HepG2 (cell line): ENCODE results near the gene STOM. TPM values are rescaled to one million over a fixed set of nuclear protein-coding genes. Genes with fewer than 3 reads are reported as not detected.

ENCODE experiments used
- BHLHE40 ChIP-seq: IDR thresholded peaks from 2 replicates; pipeline ENCODE4 v1.6.1; 2011; ENCODE audit warnings: low read length, improper control_type of control experiment
- CBX2 ChIP-seq, 2 experiments: fragments of 200-600 bp in 1 of 2; sonication (generic); formaldehyde crosslinking in 1 of 2; IDR thresholded peaks; 2 replicates each; pipeline versions ENCODE4 v1.7.0 to v1.8.1; 2018 to 2022; ENCODE audit warnings: low read depth in 2 of 2, low read length in 1 of 2, mild to moderate bottlenecking in 1 of 2, missing genetic modification reagents in 1 of 2
- ELF1 ChIP-seq: sonication (generic); formaldehyde crosslinking; IDR thresholded peaks from 2 replicates; pipeline ENCODE4 v1.4.0; 2020; ENCODE audit warnings: missing genetic modification reagents
- HIVEP1 ChIP-seq: sonication (generic); formaldehyde crosslinking; IDR thresholded peaks from 2 replicates; pipeline ENCODE4 v1.4.0; 2020; ENCODE audit warnings: mild to moderate bottlenecking, missing genetic modification reagents
- KLF13 ChIP-seq: sonication (generic); formaldehyde crosslinking; IDR thresholded peaks from 2 replicates; pipeline ENCODE4 v1.4.0; 2020; ENCODE audit warnings: mild to moderate bottlenecking, missing genetic modification reagents
- MIER2 ChIP-seq: IDR thresholded peaks from 2 replicates; pipeline ENCODE4 v1.6.1; 2016; ENCODE audit warnings: missing biosample characterization, missing genetic modification reagents
- NFIB ChIP-seq: sonication (generic); formaldehyde crosslinking; IDR thresholded peaks from 2 replicates; pipeline ENCODE4 v1.9.0; 2021; ENCODE audit warnings: missing genetic modification reagents, mild to moderate bottlenecking, borderline replicate concordance
- PLRG1 ChIP-seq: fragments of 450-650 bp; conservative IDR thresholded peaks from 2 replicates; pipeline ENCODE4 v1.6.1; 2016
- REXO4 ChIP-seq: sonication (generic); formaldehyde crosslinking; IDR thresholded peaks from 2 replicates; pipeline ENCODE4 v1.8.0; 2022; ENCODE audit warnings: missing genetic modification reagents, mild to moderate bottlenecking, borderline replicate concordance
- RNF2 ChIP-seq: fragments of 450-650 bp; conservative IDR thresholded peaks from 2 replicates; pipeline ENCODE4 v1.6.1; 2016; ENCODE audit warnings: low read depth
- SAP130 ChIP-seq: IDR thresholded peaks from 2 replicates; pipeline ENCODE4 v1.6.1; 2016; ENCODE audit warnings: low read depth
- SIX1 ChIP-seq: sonication (generic); formaldehyde crosslinking; IDR thresholded peaks from 2 replicates; pipeline ENCODE4 v1.4.0; 2020; ENCODE audit warnings: missing genetic modification reagents, borderline replicate concordance
- SNAI1 ChIP-seq: sonication (generic); formaldehyde crosslinking; IDR thresholded peaks from 2 replicates; pipeline ENCODE4 v1.5.0; 2020; ENCODE audit warnings: mild to moderate bottlenecking, missing genetic modification reagents, borderline replicate concordance
- SP1 ChIP-seq, 2 experiments: fragments of 450-650 bp in 1 of 2; sonication (generic) in 1 of 2; formaldehyde crosslinking in 1 of 2; IDR thresholded peaks; 2 replicates each; pipeline versions ENCODE4 v1.4.0 to v1.6.1; 2016 to 2020; ENCODE audit warnings: missing genetic modification reagents in 1 of 2
- SSRP1 ChIP-seq: IDR thresholded peaks from 2 replicates; pipeline ENCODE4 v1.6.1; 2016; ENCODE audit warnings: control low read depth
- TOPORS ChIP-seq: sonication (generic); formaldehyde crosslinking; IDR thresholded peaks from 2 replicates; pipeline ENCODE4 v1.8.0; 2023; ENCODE audit warnings: mild to moderate bottlenecking, missing genetic modification reagents
- ZIK1 ChIP-seq: sonication (generic); formaldehyde crosslinking; IDR thresholded peaks from 2 replicates; pipeline ENCODE4 v1.5.0; 2020; ENCODE audit warnings: mild to moderate bottlenecking, low read depth, missing genetic modification reagents, borderline replicate concordance
- ZNF282 ChIP-seq: fragments of 450-650 bp; IDR thresholded peaks from 2 replicates; pipeline ENCODE4 v1.6.1; 2018; ENCODE audit not compliant: partially characterized antibody
- ZNF616 ChIP-seq: sonication (generic); formaldehyde crosslinking; IDR thresholded peaks from 2 replicates; pipeline ENCODE4 v1.5.0; 2020; ENCODE audit warnings: low read depth, mild to moderate bottlenecking, missing genetic modification reagents
- ZNF672 ChIP-seq: sonication (generic); formaldehyde crosslinking; IDR thresholded peaks from 2 replicates; pipeline ENCODE4 v1.8.1; 2022; ENCODE audit warnings: missing genetic modification reagents
- ZNF83 ChIP-seq: sonication (generic); formaldehyde crosslinking; IDR thresholded peaks from 2 replicates; pipeline ENCODE4 v1.4.0; 2020; ENCODE audit warnings: missing genetic modification reagents, mild to moderate bottlenecking, borderline replicate concordance
- ZNF850 ChIP-seq: sonication (generic); formaldehyde crosslinking; conservative IDR thresholded peaks from 2 replicates; pipeline ENCODE4 v1.9.0; 2021; ENCODE audit warnings: mild to moderate bottlenecking, missing genetic modification reagents
- polyA plus RNA-seq, 8 experiments: library from polyadenylated mRNA; depleted of rRNA in 3 of 8; stranded (reverse) in 7 of 8; unstranded in 1 of 8; fragments of >200 nt; fragmentation: Illumina TruSeq in 4 of 8; extraction: Trizol in 4 of 8; gene quantifications; 2 replicates each; pipeline versions ENCODE4 v1.2.1 to v1.2.3, GENCODE V29; 2011 to 2016; ENCODE audit warnings: low read depth in 4 of 8, missing spikeins in 1 of 8, mixed read lengths in 1 of 8; ENCODE audit not compliant: insufficient read depth in 1 of 8
- total RNA-seq, 5 experiments: library from RNA; depleted of rRNA; stranded (reverse); fragments of >200 nt; fragmentation: Illumina TruSeq; extraction: Trizol; gene quantifications; 2 replicates each; pipeline ENCODE4 v1.2.3, GENCODE V29; 2016; ENCODE audit warnings: low read depth in 1 of 5
- TF ChIP-seq, protein P1 (sequence below): sonication (generic); formaldehyde crosslinking; IDR thresholded peaks from 2 replicates; pipeline ENCODE4 v1.4.0; 2020; ENCODE audit warnings: mild to moderate bottlenecking, missing genetic modification reagents, borderline replicate concordance
- TF ChIP-seq, protein P2 (sequence below): sonication (generic); formaldehyde crosslinking; IDR thresholded peaks from 2 replicates; pipeline ENCODE4 v1.8.0; 2022; ENCODE audit warnings: mild to moderate bottlenecking, missing genetic modification reagents; ENCODE audit not compliant: insufficient replicate concordance
- TF ChIP-seq, protein P3 (sequence below): sonication (generic); formaldehyde crosslinking; IDR thresholded peaks from 2 replicates; pipeline ENCODE4 v1.4.0; 2020; ENCODE audit warnings: mild to moderate bottlenecking, missing genetic modification reagents
- TF ChIP-seq, protein P4 (sequence below): sonication (generic); formaldehyde crosslinking; conservative IDR thresholded peaks from 2 replicates; pipeline ENCODE4 v1.8.0; 2022; ENCODE audit warnings: low read depth, missing genetic modification reagents

The STOM gene
- total and polyA plus RNA-seq, 2 of the 13 experiments (the other 11 are each of a cell fraction or from before 2014, with no cell fraction given) = 43.6 to 165 TPM

DNA sequence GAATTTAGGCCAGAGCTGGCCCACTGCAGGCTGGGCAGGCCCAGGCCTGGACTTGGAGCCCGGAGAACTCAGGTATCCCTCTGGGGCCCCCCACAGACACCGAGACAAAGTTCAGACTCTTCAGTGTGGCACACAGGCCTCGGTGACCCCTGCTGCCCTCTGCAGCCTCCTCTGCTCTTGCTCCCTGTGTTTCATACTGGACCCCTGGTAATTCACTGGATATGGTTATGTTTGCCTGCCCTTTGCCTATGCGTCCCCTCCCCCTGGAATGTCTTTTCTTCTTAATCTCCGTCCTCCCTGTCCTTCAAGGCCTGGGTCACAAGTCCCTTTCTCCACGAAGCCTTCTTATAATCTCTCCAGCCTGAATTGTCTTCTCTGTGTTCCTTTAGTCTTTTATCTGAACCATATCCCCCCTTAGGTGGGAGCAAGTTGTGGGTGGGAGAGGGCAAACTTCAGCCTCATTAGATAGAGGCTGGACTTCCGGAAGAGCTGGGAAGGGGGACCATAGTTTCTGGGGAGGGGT, 72.0 kb downstream of the STOM start (continued):
- TF ChIP-seq ZNF850 (CRISPR knock-in tag) (no peak), SIX1 (no peak), HIVEP1 (CRISPR knock-in tag) (0 out of 2 replicates have a peak, but pooled peaks have one; percentile 43), MIER2 (CRISPR knock-in tag) (no peak), ZNF672 (CRISPR knock-in tag) (no peak), SNAI1 (no peak), SP1 (IDR thresholded peaks at IDR 0.05) (no peak), SP1 (CRISPR knock-in tag; IDR thresholded peaks at IDR 0.05) (no peak), ZIK1 (CRISPR knock-in tag) (no peak), SSRP1 (CRISPR knock-in tag) (0 out of 2 replicates have a peak, but pooled peaks have one; percentile 61), BHLHE40 (0 out of 2 replicates have a peak, but pooled peaks have one; percentile 11), ZNF282 (no peak), ZNF83 (CRISPR knock-in tag) (no peak), SAP130 (CRISPR knock-in tag) (no peak), REXO4 (CRISPR knock-in tag) (no peak), ZNF616 (no peak), CBX2 (IDR thresholded peaks at IDR 0.05; ENCODE audit: low read depth, low read length) (no peak), CBX2 (CRISPR knock-in tag; IDR thresholded peaks at IDR 0.05; ENCODE audit: low read depth) (no peak), RNF2 (no peak), NFIB (CRISPR knock-in tag) (no peak), KLF13 (CRISPR knock-in tag) (no peak), ELF1 (CRISPR knock-in tag) (no peak), TOPORS (CRISPR knock-in tag) (no peak; the same call in 1 of the 2 replicates), PLRG1 (no peak)
- TF ChIP-seq, protein P1, sequence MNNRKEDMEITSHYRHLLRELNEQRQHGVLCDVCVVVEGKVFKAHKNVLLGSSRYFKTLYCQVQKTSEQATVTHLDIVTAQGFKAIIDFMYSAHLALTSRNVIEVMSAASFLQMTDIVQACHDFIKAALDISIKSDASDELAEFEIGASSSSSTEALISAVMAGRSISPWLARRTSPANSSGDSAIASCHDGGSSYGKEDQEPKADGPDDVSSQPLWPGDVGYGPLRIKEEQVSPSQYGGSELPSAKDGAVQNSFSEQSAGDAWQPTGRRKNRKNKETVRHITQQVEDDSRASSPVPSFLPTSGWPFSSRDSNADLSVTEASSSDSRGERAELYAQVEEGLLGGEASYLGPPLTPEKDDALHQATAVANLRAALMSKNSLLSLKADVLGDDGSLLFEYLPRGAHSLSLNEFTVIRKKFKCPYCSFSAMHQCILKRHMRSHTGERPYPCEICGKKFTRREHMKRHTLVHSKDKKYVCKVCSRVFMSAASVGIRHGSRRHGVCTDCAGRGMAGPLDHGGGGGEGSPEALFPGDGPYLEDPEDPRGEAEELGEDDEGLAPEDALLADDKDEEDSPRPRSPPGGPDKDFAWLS (CRISPR knock-in tag) = no peak
- TF ChIP-seq, protein P2, sequence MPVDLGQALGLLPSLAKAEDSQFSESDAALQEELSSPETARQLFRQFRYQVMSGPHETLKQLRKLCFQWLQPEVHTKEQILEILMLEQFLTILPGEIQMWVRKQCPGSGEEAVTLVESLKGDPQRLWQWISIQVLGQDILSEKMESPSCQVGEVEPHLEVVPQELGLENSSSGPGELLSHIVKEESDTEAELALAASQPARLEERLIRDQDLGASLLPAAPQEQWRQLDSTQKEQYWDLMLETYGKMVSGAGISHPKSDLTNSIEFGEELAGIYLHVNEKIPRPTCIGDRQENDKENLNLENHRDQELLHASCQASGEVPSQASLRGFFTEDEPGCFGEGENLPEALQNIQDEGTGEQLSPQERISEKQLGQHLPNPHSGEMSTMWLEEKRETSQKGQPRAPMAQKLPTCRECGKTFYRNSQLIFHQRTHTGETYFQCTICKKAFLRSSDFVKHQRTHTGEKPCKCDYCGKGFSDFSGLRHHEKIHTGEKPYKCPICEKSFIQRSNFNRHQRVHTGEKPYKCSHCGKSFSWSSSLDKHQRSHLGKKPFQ (CRISPR knock-in tag) = no peak
- TF ChIP-seq, protein P3, sequence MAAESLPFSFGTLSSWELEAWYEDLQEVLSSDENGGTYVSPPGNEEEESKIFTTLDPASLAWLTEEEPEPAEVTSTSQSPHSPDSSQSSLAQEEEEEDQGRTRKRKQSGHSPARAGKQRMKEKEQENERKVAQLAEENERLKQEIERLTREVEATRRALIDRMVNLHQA (CRISPR knock-in tag) = no peak
- TF ChIP-seq, protein P4, sequence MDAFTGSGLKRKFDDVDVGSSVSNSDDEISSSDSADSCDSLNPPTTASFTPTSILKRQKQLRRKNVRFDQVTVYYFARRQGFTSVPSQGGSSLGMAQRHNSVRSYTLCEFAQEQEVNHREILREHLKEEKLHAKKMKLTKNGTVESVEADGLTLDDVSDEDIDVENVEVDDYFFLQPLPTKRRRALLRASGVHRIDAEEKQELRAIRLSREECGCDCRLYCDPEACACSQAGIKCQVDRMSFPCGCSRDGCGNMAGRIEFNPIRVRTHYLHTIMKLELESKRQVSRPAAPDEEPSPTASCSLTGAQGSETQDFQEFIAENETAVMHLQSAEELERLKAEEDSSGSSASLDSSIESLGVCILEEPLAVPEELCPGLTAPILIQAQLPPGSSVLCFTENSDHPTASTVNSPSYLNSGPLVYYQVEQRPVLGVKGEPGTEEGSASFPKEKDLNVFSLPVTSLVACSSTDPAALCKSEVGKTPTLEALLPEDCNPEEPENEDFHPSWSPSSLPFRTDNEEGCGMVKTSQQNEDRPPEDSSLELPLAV (CRISPR knock-in tag) = no peak
